ENCODE measurements around the gene DDC.
"Not testable (repeated sequence)": the region's sequence is repeated elsewhere in the genome, so short reads cannot be mapped to it uniquely, and the experiment has no call there.

The DDC gene

DNA sequence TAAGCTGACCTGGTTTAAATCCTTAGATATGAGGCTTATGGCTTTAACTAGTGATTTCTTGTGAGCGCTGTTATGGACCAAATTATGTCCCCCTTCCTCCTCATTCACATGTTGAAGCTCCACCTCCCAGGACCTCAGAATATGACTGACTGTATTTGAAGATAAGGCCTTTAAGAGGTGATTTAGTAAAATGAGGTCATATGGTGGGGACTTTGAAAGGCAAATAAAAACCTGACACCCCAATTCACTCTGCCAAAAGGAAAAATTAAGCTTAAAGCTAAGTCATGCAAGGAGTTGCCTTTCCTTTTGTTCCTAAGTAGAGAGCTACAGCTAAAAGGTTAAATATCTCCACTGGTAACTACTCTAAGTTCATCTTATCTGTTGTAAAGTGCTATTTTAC is 78.7 kb downstream of the DDC start:
- DNase-seq (ENCODE audit: low spot score) = no peak

DNA sequence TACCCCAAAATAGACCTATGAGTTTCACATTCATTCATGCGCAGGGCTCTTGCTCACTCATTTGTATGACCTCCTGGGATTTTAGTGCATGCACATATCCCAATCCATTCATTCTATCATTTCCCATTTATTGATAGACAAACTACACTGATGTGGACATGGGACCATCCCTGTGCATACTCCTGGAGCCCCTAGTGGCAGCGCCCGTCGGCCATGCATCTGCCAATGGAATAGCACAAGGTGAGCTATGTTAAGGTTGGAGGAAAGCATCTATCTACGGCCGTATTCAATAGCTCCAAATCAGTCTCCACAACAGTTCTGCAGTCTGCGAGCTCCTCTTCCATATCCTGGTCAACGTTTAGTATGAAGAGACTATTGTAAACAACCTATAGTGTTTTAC is 83.3 kb downstream of the DDC start:
- no peak for DNase-seq (ENCODE audit: low spot score)

- DNase-seq (ENCODE audit: low spot score) = no peak
Observed at GRCh38 chr7:50480797-50481196, 84.4 kb downstream of the DDC start.

GRCh38 chr7:50479743-50480517 is 85.3 kb downstream of the DDC start:
- no peak for DNase-seq (ENCODE audit: low spot score)

DNA sequence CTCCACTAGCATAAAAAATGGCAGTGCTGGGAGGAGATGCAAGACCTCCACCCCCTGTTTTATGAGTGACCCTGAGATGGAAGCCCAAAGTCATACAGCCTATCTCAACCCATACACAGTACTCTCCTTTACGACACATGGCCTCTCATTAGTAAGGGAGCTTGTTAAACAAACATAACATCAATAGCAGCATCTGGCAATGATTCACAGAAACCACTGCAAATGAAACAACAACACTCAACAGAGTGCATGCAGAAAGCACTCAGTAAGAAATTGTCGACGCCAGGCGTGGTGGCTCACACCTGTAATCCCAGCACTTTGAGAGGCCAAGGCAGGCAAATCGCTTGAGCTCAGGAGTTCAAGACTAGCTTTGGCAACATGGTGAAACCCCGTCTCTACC is 87.6 kb downstream of the DDC start:
- DNase-seq (ENCODE audit: low spot score) = no peak

GRCh38 chr7:50476953-50477625 is 88.1 kb downstream of the DDC start:
- no peak for DNase-seq (ENCODE audit: low spot score)

- no peak for DNase-seq (ENCODE audit: low spot score)
Observed at GRCh38 chr7:50475340-50475739, 89.9 kb downstream of the DDC start.

DNA sequence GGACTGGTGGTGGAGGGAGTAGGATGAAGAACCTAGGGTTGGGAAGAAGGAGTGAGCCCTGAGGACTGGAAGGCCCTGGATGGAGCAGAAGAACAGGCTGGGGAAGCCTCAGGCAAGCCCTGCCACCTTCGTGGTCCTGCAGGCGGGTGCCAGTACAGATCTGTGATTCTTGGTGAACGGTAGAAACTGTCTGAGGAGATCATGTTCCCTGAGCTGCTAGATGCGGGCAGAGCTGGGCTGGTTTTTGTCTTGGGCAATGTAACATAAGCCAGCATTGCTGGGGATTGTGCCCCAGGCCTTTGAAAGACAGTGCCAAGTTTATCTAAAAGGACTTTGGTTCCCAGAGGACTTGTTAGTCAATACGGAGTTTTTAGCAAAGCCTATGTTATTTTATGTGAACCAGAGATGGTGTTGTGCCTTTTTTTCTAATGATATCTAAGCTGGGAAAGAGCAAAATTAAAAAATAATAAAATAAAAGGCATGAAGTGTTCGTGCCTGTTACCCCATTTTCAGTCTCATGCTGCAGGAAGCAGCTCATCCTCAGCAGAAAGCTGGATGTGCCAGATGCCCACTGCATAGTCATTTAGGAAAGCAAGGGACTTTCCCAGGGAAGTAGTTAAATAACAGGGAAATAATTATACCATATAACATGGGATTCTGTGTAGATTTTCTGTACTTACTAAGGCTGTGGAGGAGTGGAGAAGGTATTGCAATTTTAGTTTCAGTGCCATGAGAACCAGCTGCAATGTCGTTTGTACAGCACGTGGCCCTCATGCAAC is 90.6 kb downstream of the DDC start:
- no peak for DNase-seq (ENCODE audit: low spot score)

- no peak for DNase-seq (ENCODE audit: low spot score)
Observed at GRCh38 chr7:50473531-50473930, 91.7 kb downstream of the DDC start.

GRCh38 chr7:50472427-50472826 is 92.8 kb downstream of the DDC start:
- no peak for DNase-seq (ENCODE audit: low spot score)

- no peak for DNase-seq (ENCODE audit: low spot score)
Observed at GRCh38 chr7:50471970-50472369, 93.2 kb downstream of the DDC start.

- no peak for DNase-seq (ENCODE audit: low spot score)
Observed at GRCh38 chr7:50470250-50471163, 94.7 kb downstream of the DDC start.

DNA sequence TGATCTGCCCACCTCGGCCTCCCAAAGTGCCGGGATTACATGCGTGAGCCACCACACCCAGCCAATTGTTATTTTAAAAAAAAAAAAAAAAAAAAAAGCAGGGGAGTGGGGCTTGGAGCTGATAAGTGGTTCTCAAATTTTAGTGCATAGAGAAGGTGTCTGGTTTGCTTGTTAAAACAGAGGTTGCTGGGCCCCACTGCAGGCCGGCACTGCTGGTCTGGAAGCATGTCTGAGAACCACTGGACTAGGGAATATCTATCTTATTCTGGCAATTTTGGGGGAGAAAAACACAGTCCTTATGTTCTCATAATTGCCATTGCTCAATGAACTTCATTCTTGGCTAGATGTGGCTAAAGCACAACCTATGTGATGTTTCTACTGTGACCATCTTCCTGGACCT is 96.0 kb downstream of the DDC start:
- DNase-seq (ENCODE audit: low spot score) = no peak

DNA sequence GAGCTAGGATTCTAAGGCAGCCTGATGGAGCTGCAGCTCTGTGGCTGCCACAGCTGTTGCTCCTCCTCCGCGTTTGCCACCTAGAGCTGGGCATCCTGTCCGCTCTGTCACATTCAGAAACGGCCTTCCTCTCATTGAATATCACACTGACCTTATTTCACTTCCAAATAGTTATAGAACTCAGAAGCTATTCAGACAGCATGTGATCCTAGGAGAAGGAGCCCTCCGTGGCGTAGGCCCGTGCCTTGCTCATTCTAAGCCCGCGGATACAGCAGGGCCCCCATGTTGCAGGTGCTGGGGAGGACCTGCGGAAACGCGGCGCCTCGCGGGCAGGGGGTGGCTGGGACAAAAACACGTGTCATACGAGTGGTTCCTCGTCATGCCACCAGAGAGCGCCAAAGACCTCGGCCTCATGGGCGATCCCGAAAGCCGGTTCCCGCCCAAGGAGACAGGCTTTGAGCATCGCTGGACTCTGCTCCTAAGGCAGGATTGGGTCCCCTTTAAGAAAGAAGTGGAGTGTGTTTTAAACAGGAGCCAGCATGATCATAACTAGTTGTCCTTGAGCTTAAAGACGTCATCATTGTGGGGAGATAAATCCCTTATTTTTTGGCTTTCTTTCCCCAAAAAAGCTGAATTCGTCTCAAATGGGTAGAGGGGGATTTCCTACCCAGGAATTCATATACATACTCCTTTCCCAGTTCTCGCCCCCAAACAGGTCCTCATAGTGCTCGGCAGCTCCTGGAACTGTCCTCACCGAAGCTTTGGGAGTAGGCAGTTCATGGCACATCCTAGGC is 97.2 kb downstream of the DDC start:
- DNase-seq (ENCODE audit: low spot score) = peak; percentile 65

DNA sequence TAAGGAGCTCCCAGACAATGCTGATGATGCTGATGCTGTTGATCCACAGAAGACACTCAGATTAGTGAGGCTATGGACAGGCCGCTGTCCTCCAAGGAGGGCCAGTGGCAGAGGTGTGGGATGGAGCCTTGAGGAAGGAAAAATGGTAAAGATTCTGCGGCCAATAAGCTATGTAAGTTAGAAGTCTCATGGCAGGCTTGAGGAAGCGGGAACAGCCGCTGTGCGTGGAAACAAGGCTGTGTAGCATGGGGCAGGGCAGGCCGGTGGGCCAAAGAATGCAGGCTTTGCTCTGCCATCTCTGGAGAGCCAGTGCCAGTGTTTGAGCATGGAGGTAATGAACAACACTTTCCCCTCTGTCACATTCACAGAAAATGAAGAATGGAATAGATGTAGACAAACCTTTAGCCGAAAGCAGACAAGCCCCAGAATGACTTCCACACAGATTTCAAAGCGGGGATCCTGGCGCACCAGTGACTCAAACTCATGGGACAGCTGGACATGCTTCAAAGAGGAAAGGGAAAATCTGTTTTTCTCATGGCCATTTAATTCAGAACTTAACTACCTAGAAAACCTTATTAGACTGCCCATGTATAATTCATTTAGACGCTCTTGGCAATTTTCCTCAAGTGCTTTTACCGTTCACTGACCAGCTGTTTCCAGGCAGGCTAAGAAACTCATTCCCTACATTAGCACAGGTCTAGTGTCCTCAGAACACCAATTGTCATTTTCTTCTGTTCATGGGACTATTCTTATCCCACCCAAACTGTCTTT is 98.2 kb downstream of the DDC start:
- no peak for DNase-seq (ENCODE audit: low spot score)

DNA sequence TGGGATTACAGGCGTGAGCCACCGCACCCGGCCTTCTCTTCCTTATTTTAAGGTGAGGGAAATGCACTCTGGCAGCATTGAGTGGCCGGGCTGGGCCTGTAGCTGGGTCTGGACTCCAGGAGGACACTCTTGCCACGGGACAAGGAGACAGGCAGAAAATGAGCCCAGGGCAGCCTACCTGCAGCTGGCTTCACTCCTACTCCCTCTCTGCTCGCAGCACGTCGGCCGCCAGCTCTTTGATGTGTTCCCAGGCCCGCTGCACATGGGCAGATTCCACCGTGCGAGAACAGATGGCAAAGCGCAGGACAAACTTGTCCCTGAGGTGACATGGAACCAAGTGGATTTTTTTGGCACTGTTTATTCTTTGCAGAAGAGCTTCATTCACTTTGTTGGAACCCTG is 102.2 kb downstream of the DDC start:
- no peak for DNase-seq (ENCODE audit: low spot score)

DNA sequence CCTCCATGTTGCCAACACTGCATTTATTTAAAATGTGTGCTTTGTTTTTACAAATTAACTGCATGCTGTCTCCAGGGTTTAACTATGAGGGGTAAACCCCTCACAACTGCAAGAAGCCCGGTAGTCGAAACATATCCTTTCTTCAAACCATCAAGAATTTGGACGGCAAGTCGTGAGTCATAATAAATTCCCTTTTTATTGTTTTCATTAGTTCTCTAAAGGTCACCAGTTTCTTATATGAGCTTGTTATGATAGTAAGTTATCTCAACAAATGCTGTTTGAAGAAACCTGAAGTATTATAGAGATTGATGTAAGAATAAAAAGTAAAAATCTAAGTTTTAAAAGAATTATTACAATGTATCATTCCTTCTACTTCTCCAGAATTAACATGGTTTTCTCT is 102.8 kb downstream of the DDC start:
- no peak for DNase-seq (ENCODE audit: low spot score)

GRCh38 chr7:50461695-50462094 is 103.5 kb downstream of the DDC start:
- no peak for DNase-seq (ENCODE audit: low spot score)

DNA sequence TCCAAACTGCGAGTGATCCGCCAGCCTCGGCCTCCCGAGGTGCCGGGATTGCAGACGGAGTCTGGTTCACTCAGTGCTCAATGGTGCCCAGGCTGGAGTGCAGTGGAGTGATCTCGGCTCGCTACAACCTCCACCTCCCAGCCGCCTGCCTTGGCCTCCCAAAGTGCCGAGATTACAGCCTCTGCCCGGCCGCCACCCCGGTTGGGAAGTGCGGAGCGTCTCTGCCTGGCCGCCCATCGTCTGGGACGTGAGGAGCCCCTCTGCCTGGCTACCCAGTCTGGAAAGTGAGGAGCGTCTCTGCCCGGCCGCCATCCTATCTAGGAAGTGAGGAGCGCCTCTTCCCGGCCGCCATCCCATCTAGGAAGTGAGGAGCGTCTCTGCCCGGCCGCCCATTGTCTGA is 106.0 kb downstream of the DDC start:
- not testable (repeated sequence) for DNase-seq (ENCODE audit: low spot score)

- not testable (repeated sequence) for DNase-seq (ENCODE audit: low spot score)
Observed at GRCh38 chr7:50458651-50459050, 106.6 kb downstream of the DDC start.

All from HuH-7.5 (cell line).